HEK293T (cell line): ENCODE data around the gene ITPKB.
"Not testable (repeated sequence)": the region's sequence is repeated elsewhere in the genome, so short reads cannot be mapped to it uniquely, and the experiment has no call there.

Experiments used
- ELF4 ChIP-seq: fragments of 450-650 bp; IDR thresholded peaks from 2 replicates; pipeline ENCODE4 v1.6.1; 2017; ENCODE audit warnings: antibody characterized with exemption
- SUZ12 ChIP-seq: fragments of 450-650 bp; IDR thresholded peaks from 2 replicates; pipeline ENCODE4 v1.6.1; 2016; ENCODE audit warnings: mild to moderate bottlenecking

GRCh38 chr1:226617719-226618118 is 121.4 kb downstream of the ITPKB start:
- not testable (repeated sequence) for TF ChIP-seq SUZ12, ELF4
